ENCODE data around the gene SKAP1.

GRCh38 chr17:48479014-48479402 lies 49.0 kb upstream of the SKAP1 start:
- TF ChIP-seq POLR2A (IDR thresholded peaks at IDR 0.05; ENCODE audit: low read depth, low read length), result no peak
- no peak for TF ChIP-seq POLR2AphosphoS5 (IDR thresholded peaks at IDR 0.05; ENCODE audit: low read depth, low read length)

Data from GM12892 (cell line).